HUDEP-2 (cell line): ENCODE measurements around the gene FAM229A.
"Not testable (repeated sequence)": the region's sequence is repeated elsewhere in the genome, so short reads cannot be mapped to it uniquely, and the experiment has no call there.

Experiments
- DNase-seq, 76 experiments: peaks; one replicate each; lab custom pipeline; 2025; ENCODE audit not compliant: unreplicated experiment in 76 of 76; lab: John Stamatoyannopoulos, UW

Gene FAM229A

GRCh38 chr1:32362474-32363313 is at the start of gene FAM229A, which contains the start of gene TSSK3:
TSS of gene FAM229A (minus strand) at chr1:32362485. CDS start at chr1:32362091, 394 bp downstream.
TSS of gene TSSK3 (plus strand) at chr1:32362539. CDS start at chr1:32362702, 163 bp downstream.
- no peak for DNase-seq

- no peak for DNase-seq
These were observed 49.0 kb upstream of the FAM229A start for GRCh38 chr1:32411261-32411660.

GRCh38 chr1:32406629-32407111 is 44.4 kb upstream of the FAM229A start:
- DNase-seq, result no peak

- DNase-seq, result no peak
These were observed 43.6 kb upstream of the FAM229A start for GRCh38 chr1:32405672-32406467.

- no peak for DNase-seq
These were observed 42.7 kb upstream of the FAM229A start for GRCh38 chr1:32404946-32405345.

GRCh38 chr1:32400876-32401631 is 38.8 kb upstream of the FAM229A start:
- DNase-seq, result peak in 54 of 76 experiments; percentile 2 to 62 (median 33)

- DNase-seq, result peak in 15 of 76 experiments; percentile 2 to 48 (median 21)
These were observed 37.6 kb upstream of the FAM229A start for GRCh38 chr1:32399843-32400242.

- DNase-seq, result no peak
These were observed 36.1 kb upstream of the FAM229A start for GRCh38 chr1:32398401-32398800.

- not testable (repeated sequence) for DNase-seq
These were observed 34.2 kb upstream of the FAM229A start for GRCh38 chr1:32396524-32396923.

- DNase-seq, result no peak
These were observed 32.7 kb upstream of the FAM229A start for GRCh38 chr1:32394890-32395432.

GRCh38 chr1:32394141-32394889 is 32.0 kb upstream of the FAM229A start, which contains the start of gene BSDC1:
TSS of gene BSDC1 (minus strand) at chr1:32394441. CDS start at chr1:32394414, 27 bp downstream.
- peak in 75 of 76 experiments; percentile 71 to 100 (median 98) for DNase-seq

GRCh38 chr1:32393832-32394140 is 31.5 kb upstream of the FAM229A start:
- DNase-seq, result peak in 44 of 76 experiments; percentile 6 to 71 (median 36)

GRCh38 chr1:32393136-32393535 is 30.9 kb upstream of the FAM229A start:
- DNase-seq, result peak in 2 of 76 experiments; percentile 5 to 7

- peak in 5 of 76 experiments; percentile 0 to 35 (median 31) for DNase-seq
These were observed 30.0 kb upstream of the FAM229A start for GRCh38 chr1:32392325-32392724.

- DNase-seq, result peak in 74 of 76 experiments; percentile 13 to 95 (median 74)
These were observed 28.9 kb upstream of the FAM229A start for GRCh38 chr1:32390904-32391870.

GRCh38 chr1:32388641-32389040 is 26.4 kb upstream of the FAM229A start:
- DNase-seq, result peak in 1 of 76 experiments; percentile 9

GRCh38 chr1:32386676-32387392 is 24.5 kb upstream of the FAM229A start:
- DNase-seq, result no peak

- DNase-seq, result no peak
These were observed 17.8 kb upstream of the FAM229A start for GRCh38 chr1:32380057-32380456.
